ENCODE measurements around the gene DPM3.
A peak's percentile ranks its signal among the peaks of the same experiment; 100 is the strongest.
"Not testable (repeated sequence)": the region's sequence is repeated elsewhere in the genome, so short reads cannot be mapped to it uniquely, and the experiment has no call there.

The DPM3 gene

DNA sequence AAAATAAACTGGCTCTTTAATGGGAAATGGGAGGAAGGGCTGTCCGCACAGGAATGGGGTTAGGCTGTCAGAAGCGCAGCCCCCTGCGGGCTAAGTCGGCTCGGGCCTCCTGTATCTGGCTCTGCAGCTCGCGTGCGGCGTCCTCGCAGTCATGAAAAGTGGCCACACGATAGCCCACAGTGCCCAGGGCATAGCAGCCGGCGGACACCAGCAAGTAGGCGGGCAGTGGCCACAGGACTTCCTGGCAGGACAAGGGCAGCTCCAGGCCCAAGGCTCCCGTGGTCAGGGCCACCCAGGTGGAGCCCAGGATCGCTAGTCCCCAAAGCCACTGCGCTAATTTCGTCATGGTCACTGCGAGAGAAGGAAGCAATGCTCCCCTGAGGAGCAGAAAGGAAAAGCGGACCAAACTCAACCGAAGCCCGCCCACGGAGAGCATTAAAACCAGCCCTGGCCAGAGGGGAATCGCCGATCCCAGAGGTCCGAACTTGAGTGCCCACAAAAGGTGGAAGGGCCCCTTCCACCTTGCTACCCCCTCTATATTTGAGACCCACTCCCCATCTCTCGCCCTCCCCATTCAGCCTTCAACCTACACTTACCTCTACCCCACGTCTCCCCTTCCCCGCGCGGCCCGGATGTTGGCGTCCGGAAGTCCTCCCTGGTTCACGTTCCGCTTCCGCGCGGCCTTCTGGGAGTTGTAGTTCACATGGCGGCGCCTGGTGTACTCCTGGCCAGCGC is at the start of gene DPM3:
DPM3 (minus strand) TSS at position 637 of the 735 bp plus-strand sequence; CDS start at position 346, 291 bp downstream.
- TF ChIP-seq JUND (IDR thresholded peaks at IDR 0.05; ENCODE audit: low read depth): no peak
- DNase-seq (ENCODE audit: low read depth in 1 of 2, low spot score in 1 of 2): peak; percentile 77 to 90
- in situ Hi-C loops (cut with HindIII; ENCODE audit: low pct_unique_long_range_greater_than_20kb, low sequenced_read_pairs): no loop called here

GRCh38 chr1:155189926-155190325 is 49.6 kb upstream of the DPM3 start:
- DNase-seq (ENCODE audit: low read depth in 1 of 2, low spot score in 1 of 2); in situ Hi-C loops (cut with HindIII; ENCODE audit: low pct_unique_long_range_greater_than_20kb, low sequenced_read_pairs): not testable (repeated sequence)

- TF ChIP-seq JUND (IDR thresholded peaks at IDR 0.05; ENCODE audit: low read depth): no peak
- in situ Hi-C loops (cut with HindIII; ENCODE audit: low pct_unique_long_range_greater_than_20kb, low sequenced_read_pairs): no loop called here
- DNase-seq (ENCODE audit: low read depth in 1 of 2, low spot score in 1 of 2): peak in 1 of 2 experiments; percentile 48
Observed at GRCh38 chr1:155188268-155188667, 47.9 kb upstream of the DPM3 start.

GRCh38 chr1:155187456-155187891 is 47.1 kb upstream of the DPM3 start:
- DNase-seq (ENCODE audit: low read depth in 1 of 2, low spot score in 1 of 2): peak in 1 of 2 experiments; percentile 39
- in situ Hi-C loops (cut with HindIII; ENCODE audit: low pct_unique_long_range_greater_than_20kb, low sequenced_read_pairs): no loop called here
- TF ChIP-seq JUND (IDR thresholded peaks at IDR 0.05; ENCODE audit: low read depth): no peak

GRCh38 chr1:155186794-155187455 is 46.6 kb upstream of the DPM3 start:
- TF ChIP-seq JUND (IDR thresholded peaks at IDR 0.05; ENCODE audit: low read depth): no peak
- in situ Hi-C loops (cut with HindIII; ENCODE audit: low pct_unique_long_range_greater_than_20kb, low sequenced_read_pairs): no loop called here
- DNase-seq (ENCODE audit: low read depth in 1 of 2, low spot score in 1 of 2): peak in 1 of 2 experiments; percentile 53

DNA sequence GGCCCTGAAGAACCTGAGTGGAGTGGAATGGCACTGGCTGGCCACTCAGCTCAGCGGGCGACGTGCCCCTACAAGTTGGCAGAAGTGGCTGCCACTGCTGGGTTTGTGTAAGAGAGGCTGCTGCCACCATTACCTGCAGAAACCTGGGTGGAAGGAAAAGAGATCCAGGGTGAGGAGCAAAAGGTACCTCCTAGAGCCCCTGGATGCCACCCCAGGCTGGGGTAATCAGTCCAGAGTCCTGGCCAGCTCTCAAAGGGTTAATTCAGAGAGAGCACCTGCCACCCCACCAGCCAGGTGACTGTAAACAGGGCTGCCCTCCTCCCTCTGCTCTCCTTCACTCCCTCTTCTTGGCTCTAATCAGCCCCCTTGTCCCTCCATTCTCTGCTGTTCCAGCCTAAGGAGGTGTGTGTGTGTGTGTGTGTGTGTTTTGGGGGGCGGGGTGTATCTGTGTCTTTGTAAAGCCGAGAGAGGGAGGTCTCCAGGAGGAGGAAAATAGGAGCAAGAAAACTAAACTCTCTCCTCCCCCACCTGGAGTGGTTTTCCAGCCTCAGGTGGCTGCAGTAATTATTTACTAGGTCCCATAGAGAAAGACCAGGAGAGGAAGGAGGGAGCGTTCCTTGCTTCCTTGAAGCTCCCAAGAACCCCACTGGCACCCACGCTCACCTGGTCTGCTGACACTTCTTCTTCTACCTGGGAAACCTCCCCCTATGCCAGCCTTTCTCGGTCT is 45.9 kb upstream of the DPM3 start:
- DNase-seq (ENCODE audit: low read depth in 1 of 2, low spot score in 1 of 2): peak in 1 of 2 experiments; percentile 47
- no peak for TF ChIP-seq JUND (IDR thresholded peaks at IDR 0.05; ENCODE audit: low read depth)
- in situ Hi-C loops (cut with HindIII; ENCODE audit: low pct_unique_long_range_greater_than_20kb, low sequenced_read_pairs): no loop called here

GRCh38 chr1:155185783-155186066 is 45.4 kb upstream of the DPM3 start:
- in situ Hi-C loops (cut with HindIII; ENCODE audit: low pct_unique_long_range_greater_than_20kb, low sequenced_read_pairs): no loop called here
- no peak for TF ChIP-seq JUND (IDR thresholded peaks at IDR 0.05; ENCODE audit: low read depth)
- no peak for DNase-seq (ENCODE audit: low read depth in 1 of 2, low spot score in 1 of 2)

- in situ Hi-C loops (cut with HindIII; ENCODE audit: low pct_unique_long_range_greater_than_20kb, low sequenced_read_pairs): no loop called here
- peak in 1 of 2 experiments; percentile 67 for DNase-seq (ENCODE audit: low read depth in 1 of 2, low spot score in 1 of 2)
- TF ChIP-seq JUND (IDR thresholded peaks at IDR 0.05; ENCODE audit: low read depth): no peak
Observed at GRCh38 chr1:155184835-155185782, 44.8 kb upstream of the DPM3 start.

DNA sequence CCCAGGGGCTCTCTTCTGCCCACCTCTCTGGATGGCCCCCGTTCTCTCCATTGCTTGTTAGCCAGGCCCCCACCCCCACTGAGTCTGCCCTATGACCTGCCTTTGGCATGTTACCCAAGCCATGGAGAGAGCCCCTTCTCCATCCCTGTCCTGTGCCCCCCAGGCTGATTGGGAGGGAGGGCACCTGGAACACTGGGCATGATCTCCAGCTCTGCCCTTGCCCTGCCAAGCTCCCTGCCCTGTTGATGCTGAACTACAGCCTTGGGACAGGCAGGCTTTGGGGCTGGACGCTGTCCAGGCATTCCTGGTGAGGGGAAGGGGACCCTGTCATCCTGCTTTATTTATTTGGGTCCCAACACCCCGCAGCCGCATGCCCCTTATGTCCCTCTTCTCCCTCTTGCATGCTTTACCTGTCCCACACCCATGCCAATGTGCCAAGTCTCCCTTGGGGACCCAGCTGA is 44.0 kb upstream of the DPM3 start:
- no peak for TF ChIP-seq JUND (IDR thresholded peaks at IDR 0.05; ENCODE audit: low read depth)
- in situ Hi-C loops (cut with HindIII; ENCODE audit: low pct_unique_long_range_greater_than_20kb, low sequenced_read_pairs): no loop called here
- DNase-seq (ENCODE audit: low read depth in 1 of 2, low spot score in 1 of 2): peak in 1 of 2 experiments; percentile 67

DNA sequence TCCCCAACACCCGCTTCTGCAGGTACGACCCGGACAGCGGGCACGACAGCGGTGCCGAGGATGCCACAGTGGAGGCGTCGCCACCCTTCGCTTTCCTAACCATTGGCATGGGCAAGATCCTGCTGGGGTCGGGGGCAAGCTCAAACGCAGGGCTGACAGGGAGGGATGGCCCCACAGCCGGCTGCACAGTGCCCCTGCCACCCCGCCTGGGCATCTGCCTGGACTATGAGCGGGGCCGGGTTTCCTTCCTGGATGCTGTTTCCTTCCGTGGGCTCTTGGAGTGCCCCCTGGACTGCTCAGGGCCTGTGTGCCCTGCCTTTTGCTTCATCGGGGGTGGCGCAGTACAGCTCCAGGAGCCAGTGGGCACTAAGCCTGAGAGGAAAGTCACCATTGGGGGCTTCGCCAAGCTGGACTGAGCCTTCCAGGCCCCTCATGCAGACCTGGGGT is 43.5 kb upstream of the DPM3 start:
- no peak for DNase-seq (ENCODE audit: low read depth in 1 of 2, low spot score in 1 of 2)
- in situ Hi-C loops (cut with HindIII; ENCODE audit: low pct_unique_long_range_greater_than_20kb, low sequenced_read_pairs): no loop called here
- TF ChIP-seq JUND (IDR thresholded peaks at IDR 0.05; ENCODE audit: low read depth): no peak

DNA sequence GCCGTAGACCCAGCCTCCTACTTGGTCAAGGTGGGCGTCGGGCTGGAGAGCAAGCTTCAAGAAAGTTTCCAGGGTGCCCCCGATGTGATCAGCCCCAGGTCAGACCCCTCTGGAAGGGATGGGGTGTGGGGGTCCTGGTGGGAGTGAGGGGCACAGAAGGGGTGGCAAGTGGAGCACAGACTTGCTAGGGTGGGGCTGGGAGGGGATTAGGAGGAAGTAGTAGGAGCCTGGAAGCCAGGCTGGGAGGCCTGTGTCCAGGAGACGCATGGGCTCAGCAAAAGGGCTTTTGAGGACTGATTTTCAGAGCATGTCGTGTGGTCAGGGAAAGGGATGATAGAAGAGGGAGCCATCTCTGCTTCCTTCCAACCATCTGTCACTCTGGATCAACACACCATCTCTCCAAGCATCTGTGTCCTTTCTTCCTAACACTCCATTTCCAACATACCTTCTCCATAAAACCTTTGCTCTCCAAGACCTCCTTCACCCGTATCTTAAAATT is 41.8 kb upstream of the DPM3 start:
- in situ Hi-C loops (cut with HindIII; ENCODE audit: low pct_unique_long_range_greater_than_20kb, low sequenced_read_pairs): no loop called here
- TF ChIP-seq JUND (IDR thresholded peaks at IDR 0.05; ENCODE audit: low read depth): no peak
- peak in 1 of 2 experiments; percentile 29 for DNase-seq (ENCODE audit: low read depth in 1 of 2, low spot score in 1 of 2)
